A673 (cell line): ENCODE results near the gene ZFYVE19. TPM values are rescaled to one million over a fixed set of nuclear protein-coding genes. Genes with fewer than 3 reads are reported as not detected.

ENCODE experiments used
- BruUV-seq: library from RNA; stranded (reverse); fragments of 400-500 nt; replicated peaks from 2 replicates; lab custom pipeline; 2021; lab: Mats Ljungman, UMichigan
- CTCF ChIA-PET: fragments of 300-600 bp; sonication (Branson Sonifier 250); formaldehyde crosslinking; loops from one replicate; lab custom pipeline; 2022; ENCODE audit warnings: antibody characterized with exemption; lab: Charles Lee
- POLR2A ChIA-PET: fragments of 300-600 bp; sonication (Branson Sonifier 250); formaldehyde crosslinking; loops from one replicate; lab custom pipeline; 2022; ENCODE audit warnings: antibody characterized with exemption; ENCODE audit not compliant: low non-redundant PET; lab: Charles Lee
- DNase-seq: peaks from one replicate; pipeline ENCODE4 v3.0.0-alpha.2; 2015; ENCODE audit warnings: low spot score
- H3K27ac ChIP-seq: fragments of 200-600 bp; sonication (generic); 2 replicates; pipeline ENCODE4 v1.5.1; 2016; ENCODE audit warnings: mixed run types, low read depth, mild to moderate bottlenecking, mixed read lengths, antibody characterized with exemption, low read length; ENCODE audit not compliant: poor library complexity, severe bottlenecking
- H3K27me3 ChIP-seq: fragments of 200-600 bp; sonication (generic); replicated peaks from 2 replicates; pipeline ENCODE4 v1.6.1; 2017; ENCODE audit warnings: mixed run types, low read depth, mild to moderate bottlenecking, mixed read lengths, antibody characterized with exemption, low read length; ENCODE audit not compliant: insufficient read depth, poor library complexity
- H3K36me3 ChIP-seq: fragments of 200-600 bp; sonication (generic); 2 replicates; pipeline ENCODE4 v1.6.1; 2016; ENCODE audit warnings: mixed run types, mild to moderate bottlenecking, mixed read lengths, antibody characterized with exemption, low read length; ENCODE audit not compliant: insufficient read depth, poor library complexity, severe bottlenecking
- H3K4me1 ChIP-seq: fragments of 200-600 bp; sonication (generic); 2 replicates; pipeline ENCODE4 v1.6.1; 2017; ENCODE audit warnings: mixed run types, mild to moderate bottlenecking, mixed read lengths, antibody characterized with exemption, low read length; ENCODE audit not compliant: insufficient read depth, poor library complexity, severe bottlenecking
- H3K4me3 ChIP-seq: fragments of 200-600 bp; sonication (generic); 2 replicates; pipeline ENCODE4 v1.5.1; 2016; ENCODE audit warnings: low read depth, mixed run types, mild to moderate bottlenecking, mixed read lengths, low read length; ENCODE audit not compliant: poor library complexity, severe bottlenecking
- H3K9me3 ChIP-seq: fragments of 200-600 bp; sonication (generic); 2 replicates; pipeline ENCODE4 v1.6.1; 2016; ENCODE audit warnings: mixed run types, low read depth, mild to moderate bottlenecking, mixed read lengths, antibody characterized with exemption, low read length; ENCODE audit not compliant: poor library complexity, severe bottlenecking
- CTCF ChIP-seq: fragments of 300-800, 200-600 bp; sonication (generic); conservative IDR thresholded peaks from 2 replicates; pipeline ENCODE4 v1.5.1; 2017; ENCODE audit warnings: low read depth, mild to moderate bottlenecking, antibody characterized with exemption, low read length, moderate library complexity, mixed read lengths
- EZH2 ChIP-seq: fragments of 200-600 bp; sonication (generic); IDR thresholded peaks from 2 replicates; pipeline ENCODE4 v1.6.1; 2017; ENCODE audit warnings: borderline replicate concordance, low read depth, mild to moderate bottlenecking, mixed read lengths, antibody characterized with exemption, low read length; ENCODE audit not compliant: poor library complexity, severe bottlenecking
- intact Hi-C: fragments of 100-400 bp; cut with micrococcal nuclease; formaldehyde crosslinking; loops from one replicate; pipeline ENCODE4 v1.10.0; 2022; ENCODE audit not compliant: unreplicated experiment
- total RNA-seq: library from RNA; stranded (reverse); gene quantifications from 2 replicates; pipeline ENCODE4 v1.2.3, GENCODE V29; 2021

Gene ZFYVE19
- total RNA-seq, 1 experiment from 2014 or later, result 26.4 TPM

- peaks cover 4% of the 10 kb centered on the region for H3K36me3 ChIP-seq
- H3K27ac ChIP-seq, result peak overlapping the region; percentile 58
- no peak for TF ChIP-seq CTCF
- no peak for TF ChIP-seq EZH2
- ChIA-PET CTCF (no interaction called here), POLR2A (no interaction called here)
- no peaks in the 10 kb centered on the region for H3K27me3 ChIP-seq
- no peaks in the 10 kb centered on the region for H3K9me3 ChIP-seq
- H3K4me1 ChIP-seq, result peaks cover 52% of the 10 kb centered on the region
- DNase-seq, result no peak
- H3K4me3 ChIP-seq, result no peak overlapping the region
- no TSS peak for BruUV-seq
- intact Hi-C loops, result no loop called here
Measured at GRCh38 chr15:40766194-40766815, 40.6 kb upstream of the ZFYVE19 start.

GRCh38 chr15:40766906-40767837 is 39.7 kb upstream of the ZFYVE19 start:
- TF ChIP-seq EZH2, result no peak
- no peak for TF ChIP-seq CTCF
- Histone ChIP-seq H3K9me3 (no peaks in the 10 kb centered on the region), H3K36me3 (peaks cover 4% of the 10 kb centered on the region), H3K4me1 (peaks cover 52% of the 10 kb centered on the region), H3K27me3 (no peaks in the 10 kb centered on the region), H3K4me3 (no peak overlapping the region), H3K27ac (peak overlapping the region; percentile 58)
- BruUV-seq, result no TSS peak
- ChIA-PET POLR2A (no interaction called here), CTCF (no interaction called here)
- intact Hi-C loops, result no loop called here
- peak; percentile 51 for DNase-seq

- POLR2A ChIA-PET, result interaction anchor here (0.6 kb wide), 1 partner anchor 16 kb away, joined by 3 read pairs; no protein-coding TSS in a partner anchor
- intact Hi-C loops, result no loop called here
Measured at GRCh38 chr15:40767838-40768500, 38.9 kb upstream of the ZFYVE19 start.

More at GRCh38 chr15:40767838-40768500, 38.9 kb upstream of the ZFYVE19 start:
- H3K4me1 ChIP-seq, result peaks cover 51% of the 10 kb centered on the region
- TF ChIP-seq CTCF (no peak), EZH2 (no peak)
- CTCF ChIA-PET, result no interaction called here
- no TSS peak for BruUV-seq
- no peak overlapping the region for H3K4me3 ChIP-seq
- no peak for DNase-seq
- no peaks in the 10 kb centered on the region for H3K9me3 ChIP-seq
- H3K27me3 ChIP-seq, result no peaks in the 10 kb centered on the region
- peaks cover 4% of the 10 kb centered on the region for H3K36me3 ChIP-seq
- H3K27ac ChIP-seq, result no peak overlapping the region
